Ovary (tissue), 9 donors: ENCODE measurements around the gene EDN1. TPM values are rescaled to one million over a fixed set of nuclear protein-coding genes. Genes with fewer than 3 reads are reported as not detected.

Source experiments
- DNase-seq, 5 donors: peaks; one replicate each; pipeline ENCODE4 v3.0.0-alpha.2; 2019 to 2020
- H3K27ac ChIP-seq, 2 donors: fragments of 200-600 bp; one replicate each; pipeline versions ENCODE4 v1.5.1 to v1.8.0; 2019 to 2022
- H3K27me3 ChIP-seq: fragments of 200-600 bp; one replicate; pipeline ENCODE4 v1.8.0; 2022
- H3K36me3 ChIP-seq: fragments of 200-600 bp; sonication (generic); one replicate; pipeline ENCODE4 v1.5.1; 2019
- H3K4me1 ChIP-seq: one replicate; pipeline ENCODE4 v1.8.1; 2013; ENCODE audit warnings: mild to moderate bottlenecking, moderate library complexity; ENCODE audit not compliant: insufficient read depth
- H3K4me3 ChIP-seq: fragments of 200-600 bp; sonication (generic); one replicate; pipeline ENCODE4 v1.5.1; 2017
- H3K9me3 ChIP-seq, 2 donors: fragments of 200-600 bp in 1 of 2; sonication (generic) in 1 of 2; one replicate each; pipeline versions ENCODE4 v1.5.1 to v1.8.1; 2013 to 2019; ENCODE audit warnings: mild to moderate bottlenecking in 1 of 2, moderate library complexity in 1 of 2
- EP300 ChIP-seq: sonication (generic); formaldehyde crosslinking; IDR thresholded peaks from one replicate; pipeline ENCODE4 v1.6.1; 2017; ENCODE audit warnings: antibody characterized with exemption
- POLR2A ChIP-seq: fragments of 450-650 bp; IDR thresholded peaks from one replicate; pipeline ENCODE4 v1.6.1; 2017; ENCODE audit warnings: antibody characterized with exemption, mild to moderate bottlenecking, moderate library complexity
- WGBS, 3 donors: extraction: QIAGEN DNeasy Blood & Tissue Kit in 1 of 3; methylation state at CpG; one replicate each; pipeline versions ENCODE4 v1.1.5 to v1.1.7; 2013 to 2017; 5-methylcytosine and 5-hydroxymethylcytosine counted together
- intact Hi-C, 4 donors: fragments of 100-400 bp; cut with DNase I; formaldehyde crosslinking; loops; one replicate each; pipeline versions ENCODE4 v1.11.0 to v1.15.1; 2022 to 2023
- polyA plus RNA-seq, 2 donors: library from polyadenylated mRNA; stranded (reverse); fragments of 200-250 nt in 1 of 2; fragments of 350-450 nt in 1 of 2; fragmentation: Illumina TruSeq in 1 of 2; extraction: RNeasy Lipid Tissue Mini Kit (QIAGEN cat#74804) in 1 of 2; gene quantifications; one replicate each; pipeline ENCODE4 v1.2.3, GENCODE V29; 2013 to 2014
- total RNA-seq, 7 donors: library from RNA; depleted of rRNA in 2 of 7; stranded (reverse); fragments of >200 nt in 2 of 7; fragmentation: NEBNext Ultra II Directional in 3 of 7; extraction: Animal tissue kit (Norgen Biotek cat#: 25700) in 3 of 7; gene quantifications; one replicate each; pipeline versions ENCODE4 v1.1.0 to v1.2.4, GENCODE V29; 2016 to 2023
- TF ChIP-seq, protein P1 (sequence below), 3 donors: fragments of 450-650 bp in 2 of 3; fragments of 200-600 bp in 1 of 3; IDR thresholded peaks; one replicate each; pipeline versions ENCODE4 v1.5.1 to v1.8.0; 2016 to 2022; ENCODE audit warnings: antibody characterized with exemption in 3 of 3, mild to moderate bottlenecking in 1 of 3
- donor health status: DM: no; HTN: no; CAD: no; lungs with moderate emphysema.
- donor health status: DM: no; HTN: no; CAD: no.
- donor health status: Bipolar disorder and iron deficiency.
- donor health status: DM: yes; HTN: yes; CAD: no.
- donor health status: DM: no; HTN: no; CAD: no.
- donor health status: DM: yes; HTN: yes; CAD: no.

The EDN1 gene
- total and polyA plus RNA-seq, 9 donors: 0.95 to 11.1 (median 3.1) TPM

- no peak overlapping the region for H3K27ac ChIP-seq
- intact Hi-C loops: loop anchor here in 1 of 4 donors (10.0 kb wide), 1 partner anchor 309 kb away; no protein-coding TSS in a partner anchor
- H3K4me3 ChIP-seq: no peak overlapping the region
- H3K4me1 ChIP-seq: no peaks in the 10 kb centered on the region
- WGBS, 3 donors: 8 to 18% (median 14%) methylated on average over 5 of the region's 5 CpGs
- H3K36me3 ChIP-seq: no peaks in the 10 kb centered on the region
- TF ChIP-seq, protein P1, sequence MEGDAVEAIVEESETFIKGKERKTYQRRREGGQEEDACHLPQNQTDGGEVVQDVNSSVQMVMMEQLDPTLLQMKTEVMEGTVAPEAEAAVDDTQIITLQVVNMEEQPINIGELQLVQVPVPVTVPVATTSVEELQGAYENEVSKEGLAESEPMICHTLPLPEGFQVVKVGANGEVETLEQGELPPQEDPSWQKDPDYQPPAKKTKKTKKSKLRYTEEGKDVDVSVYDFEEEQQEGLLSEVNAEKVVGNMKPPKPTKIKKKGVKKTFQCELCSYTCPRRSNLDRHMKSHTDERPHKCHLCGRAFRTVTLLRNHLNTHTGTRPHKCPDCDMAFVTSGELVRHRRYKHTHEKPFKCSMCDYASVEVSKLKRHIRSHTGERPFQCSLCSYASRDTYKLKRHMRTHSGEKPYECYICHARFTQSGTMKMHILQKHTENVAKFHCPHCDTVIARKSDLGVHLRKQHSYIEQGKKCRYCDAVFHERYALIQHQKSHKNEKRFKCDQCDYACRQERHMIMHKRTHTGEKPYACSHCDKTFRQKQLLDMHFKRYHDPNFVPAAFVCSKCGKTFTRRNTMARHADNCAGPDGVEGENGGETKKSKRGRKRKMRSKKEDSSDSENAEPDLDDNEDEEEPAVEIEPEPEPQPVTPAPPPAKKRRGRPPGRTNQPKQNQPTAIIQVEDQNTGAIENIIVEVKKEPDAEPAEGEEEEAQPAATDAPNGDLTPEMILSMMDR (IDR thresholded peaks at IDR 0.05): no peak
- TF ChIP-seq EP300: no peak
- no peak for TF ChIP-seq POLR2A
- H3K9me3 ChIP-seq: no peaks in the 10 kb centered on the region
- DNase-seq: no peak
- no peaks in the 10 kb centered on the region for H3K27me3 ChIP-seq
Measured at GRCh38 chr6:12296255-12296573, 6.1 kb downstream of the EDN1 start.

DNA sequence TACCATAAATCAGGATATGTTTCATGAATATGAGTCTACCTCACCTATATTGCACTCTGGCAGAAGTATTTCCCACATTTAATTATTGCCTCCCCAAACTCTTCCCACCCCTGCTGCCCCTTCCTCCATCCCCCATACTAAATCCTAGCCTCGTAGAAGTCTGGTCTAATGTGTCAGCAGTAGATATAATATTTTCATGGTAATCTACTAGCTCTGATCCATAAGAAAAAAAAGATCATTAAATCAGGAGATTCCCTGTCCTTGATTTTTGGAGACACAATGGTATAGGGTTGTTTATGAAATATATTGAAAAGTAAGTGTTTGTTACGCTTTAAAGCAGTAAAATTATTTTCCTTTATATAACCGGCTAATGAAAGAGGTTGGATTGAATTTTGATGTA is 6.4 kb downstream of the EDN1 start:
- H3K4me1 ChIP-seq: no peaks in the 10 kb centered on the region
- WGBS, 3 donors: 71 to 81% (median 75%) methylated on average over 3 of the region's 3 CpGs
- no peak for DNase-seq
- H3K27me3 ChIP-seq: no peaks in the 10 kb centered on the region
- H3K4me3 ChIP-seq: no peak overlapping the region
- no peaks in the 10 kb centered on the region for H3K9me3 ChIP-seq
- H3K27ac ChIP-seq: no peak overlapping the region
- H3K36me3 ChIP-seq: no peaks in the 10 kb centered on the region
- no peak for TF ChIP-seq POLR2A
- TF ChIP-seq, protein P1 (IDR thresholded peaks at IDR 0.05): no peak
- TF ChIP-seq EP300: no peak
- intact Hi-C loops: loop anchor here in 1 of 4 donors (10.0 kb wide), 1 partner anchor 308 kb away; no protein-coding TSS in a partner anchor

DNA sequence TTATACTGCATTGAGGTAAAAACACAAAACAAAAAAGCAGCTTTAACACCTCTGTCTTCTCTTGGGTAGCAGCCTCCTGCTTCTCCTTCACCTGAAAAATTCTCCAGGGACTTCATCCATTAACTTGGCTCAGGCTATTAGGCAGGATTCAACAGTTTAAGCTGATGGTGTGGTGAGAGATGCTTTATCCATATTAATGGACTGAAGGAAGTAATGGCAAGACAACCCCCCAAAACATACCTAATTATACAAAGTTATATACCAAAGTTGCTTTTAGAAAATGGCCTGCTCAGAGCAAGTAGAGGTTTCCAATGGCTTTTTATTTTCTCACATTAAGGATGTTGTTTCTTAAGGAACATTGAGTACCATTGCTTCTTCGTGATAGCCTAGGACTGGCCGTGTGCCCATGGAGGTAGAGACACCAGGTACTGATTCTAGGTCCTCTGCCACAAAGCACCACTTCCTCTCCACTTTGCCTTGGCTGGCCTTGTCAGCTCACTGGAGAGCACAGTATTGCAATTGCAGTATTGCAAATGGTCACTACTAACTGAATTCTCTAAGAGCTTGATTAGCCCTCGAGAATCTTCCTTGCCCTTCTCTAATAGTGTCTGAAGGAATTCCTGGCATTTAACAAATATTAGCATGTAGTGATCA is 7.3 kb downstream of the EDN1 start:
- no peak for DNase-seq
- 81 to 85% (median 84%) methylated on average over 3 of the region's 3 CpGs for WGBS, 3 donors
- intact Hi-C loops: loop anchor here in 1 of 4 donors (10.0 kb wide), 1 partner anchor 307 kb away; no protein-coding TSS in a partner anchor
- no peaks in the 10 kb centered on the region for H3K9me3 ChIP-seq
- no peaks in the 10 kb centered on the region for H3K27me3 ChIP-seq
- no peaks in the 10 kb centered on the region for H3K4me1 ChIP-seq
- H3K27ac ChIP-seq: no peak overlapping the region
- TF ChIP-seq EP300: no peak
- TF ChIP-seq, protein P1 (IDR thresholded peaks at IDR 0.05): no peak
- TF ChIP-seq POLR2A: no peak
- no peaks in the 10 kb centered on the region for H3K36me3 ChIP-seq
- H3K4me3 ChIP-seq: no peak overlapping the region

GRCh38 chr6:12298017-12298978 is 8.1 kb downstream of the EDN1 start:
- Histone ChIP-seq H3K27me3 (no peaks in the 10 kb centered on the region), H3K9me3 (no peaks in the 10 kb centered on the region), H3K4me1 (no peaks in the 10 kb centered on the region), H3K36me3 (no peaks in the 10 kb centered on the region), H3K4me3 (no peak overlapping the region), H3K27ac (no peak overlapping the region)
- no peak for DNase-seq
- TF ChIP-seq EP300: no peak
- TF ChIP-seq, protein P1 (IDR thresholded peaks at IDR 0.05): no peak
- TF ChIP-seq POLR2A: no peak
- 75 to 84% (median 81%) methylated on average over 7 of the region's 7 CpGs for WGBS, 3 donors
- intact Hi-C loops: loop anchor here in 1 of 4 donors (10.0 kb wide), 1 partner anchor 307 kb away; no protein-coding TSS in a partner anchor
